K562 (cell line): Measurements from ENCODE around the gene TMED7. TPM values are rescaled to one million over a fixed set of nuclear protein-coding genes. Genes with fewer than 3 reads are reported as not detected.
A peak's percentile ranks its signal among the peaks of the same experiment; 100 is the strongest.

Source experiments
- ATAC-seq: fragments of 200-7000 bp; cut with Tn5 transposase; 3 replicates; pipeline ENCODE4 v1.9.1; 2020; ENCODE audit warnings: moderate library complexity
- Bru-seq: library from RNA; stranded (reverse); fragments of 400-500 nt; gene quantifications from one replicate; lab custom pipeline; 2021; lab: Mats Ljungman, UMichigan
- BruChase-seq, 2 experiments: library from RNA; stranded (reverse); fragments of 400-500 nt; gene quantifications; one replicate each; lab custom pipeline; 2021; lab: Mats Ljungman, UMichigan
- BruUV-seq: library from RNA; stranded (reverse); fragments of 400-500 nt; replicated peaks from 2 replicates; lab custom pipeline; 2021; lab: Mats Ljungman, UMichigan
- CTCF ChIA-PET: fragments of 300-600 bp; formaldehyde crosslinking; extraction: SDS; loops from one replicate; lab custom pipeline; 2021; ENCODE audit warnings: low intra/inter-chr PET ratio; lab: Yijun Ruan, JAX
- POLR2A ChIA-PET: fragments of 300-600, 350-650 bp; sonication (Branson Sonifier 250); formaldehyde crosslinking; extraction: SDS; loops from one replicate; lab custom pipeline; 2021; ENCODE audit warnings: antibody characterized with exemption, inconsistent platforms; lab: Yijun Ruan, JAX
- DNase-seq, 4 experiments: peaks; one replicate each; pipeline versions ENCODE4 v3.0.0 to v3.0.0-alpha.2; 2011 to 2018; ENCODE audit warnings: low spot score in 3 of 4, mixed read lengths in 3 of 4; ENCODE audit errors: extremely low read depth in 1 of 4
- FAIRE-seq: peaks from 2 replicates; lab custom pipeline; 2011; peaks lifted over from hg19 to GRCh38; lab: Jason Lieb, UNC
- H2AFZ ChIP-seq: 2 replicates; pipeline ENCODE4 v1.6.0; 2011; ENCODE audit warnings: low read depth, low read length, control low read depth, inconsistent platforms
- H3K27ac ChIP-seq: fragments of 200-600 bp; 3 replicates; pipeline ENCODE4 v1.8.0; 2011; ENCODE audit warnings: low read depth, mild to moderate bottlenecking, control low read depth, inconsistent platforms, low read length, moderate library complexity, mixed read lengths; ENCODE audit errors: extremely low read depth
- H3K27me3 ChIP-seq, 2 experiments: fragments of 300-600 bp in 1 of 2; 2 replicates in 1 of 2; 3 replicates in 1 of 2; pipeline versions ENCODE4 v1.6.0 to v1.8.0; 2011; ENCODE audit warnings: inconsistent platforms in 2 of 2, low read length in 2 of 2, mild to moderate bottlenecking in 1 of 2, mixed read lengths in 1 of 2, moderate library complexity in 1 of 2; ENCODE audit not compliant: control insufficient read depth in 2 of 2, insufficient read depth in 2 of 2
- H3K36me3 ChIP-seq: fragments of 300-600 bp; 3 replicates; pipeline ENCODE4 v1.8.0; 2011; ENCODE audit warnings: mild to moderate bottlenecking, low read length, inconsistent platforms; ENCODE audit not compliant: control insufficient read depth, insufficient read depth
- H3K4me1 ChIP-seq, 2 experiments: fragments of 200-600 bp in 1 of 2; replicated peaks in 1 of 2; 2 replicates in 1 of 2; 3 replicates in 1 of 2; pipeline versions ENCODE4 v1.5.1 to v1.8.0; 2011; ENCODE audit warnings: inconsistent platforms in 2 of 2, low read length in 2 of 2, mild to moderate bottlenecking in 1 of 2, mixed read lengths in 1 of 2, moderate library complexity in 1 of 2; ENCODE audit not compliant: control insufficient read depth in 2 of 2, insufficient read depth in 2 of 2
- H3K4me2 ChIP-seq: 2 replicates; pipeline ENCODE4 v1.6.1; 2011; ENCODE audit warnings: low read length, control low read depth, inconsistent platforms, mixed read lengths; ENCODE audit not compliant: insufficient read depth
- H3K4me3 ChIP-seq: fragments of 200-600 bp; sonication (generic), shearing (Covaris generic); 2 replicates; pipeline ENCODE4 v1.5.1; 2016; ENCODE audit warnings: control low read depth, inconsistent platforms
- H3K79me2 ChIP-seq: fragments of 200-600 bp; 3 replicates; pipeline ENCODE4 v1.8.0; 2011; ENCODE audit warnings: low read length, inconsistent platforms; ENCODE audit not compliant: control insufficient read depth, insufficient read depth
- H3K9ac ChIP-seq, 2 experiments: 2 replicates each; pipeline versions ENCODE4 v1.6.0 to v1.6.1; 2011; ENCODE audit warnings: low read depth in 2 of 2, low read length in 2 of 2, control low read depth in 1 of 2, inconsistent platforms in 1 of 2, mild to moderate bottlenecking in 1 of 2, mixed read lengths in 1 of 2; ENCODE audit not compliant: insufficient read depth in 1 of 2
- H3K9me1 ChIP-seq: one replicate; pipeline ENCODE4 v1.6.0; 2011; ENCODE audit warnings: inconsistent platforms, mild to moderate bottlenecking, low read length, moderate library complexity; ENCODE audit not compliant: control insufficient read depth, insufficient read depth
- H3K9me3 ChIP-seq: replicated peaks from 2 replicates; pipeline ENCODE4 v1.5.1; 2011; ENCODE audit warnings: low read depth, low read length, inconsistent platforms; ENCODE audit not compliant: control insufficient read depth, insufficient read depth
- H4K20me1 ChIP-seq: replicated peaks from 2 replicates; pipeline ENCODE4 v1.6.1; 2011; ENCODE audit warnings: low read length, inconsistent platforms, mixed read lengths; ENCODE audit not compliant: control insufficient read depth, insufficient read depth
- BCLAF1 ChIP-seq, 2 experiments: fragments of 450-650 bp in 1 of 2; IDR thresholded peaks; 2 replicates each; pipeline ENCODE4 v1.6.1; 2011 to 2017; ENCODE audit warnings: low read depth in 2 of 2, antibody characterized with exemption in 1 of 2, borderline replicate concordance in 1 of 2, low read length in 1 of 2, mild to moderate bottlenecking in 1 of 2, mixed read lengths in 1 of 2; ENCODE audit not compliant: control insufficient read depth in 1 of 2
- GTF2F1 ChIP-seq: IDR thresholded peaks from 2 replicates; pipeline ENCODE4 v1.6.1; 2011; ENCODE audit warnings: low read depth, low read length, improper control_type of control experiment
- HNRNPK ChIP-seq: fragments of 200-400 bp; formaldehyde crosslinking; IDR thresholded peaks from one replicate; pipeline ENCODE4 v1.6.1; 2018; ENCODE audit warnings: mild to moderate bottlenecking, low read depth, low read length; ENCODE audit not compliant: poor library complexity, severe bottlenecking
- SP1 ChIP-seq: sonication (generic); formaldehyde crosslinking; IDR thresholded peaks from 2 replicates; pipeline ENCODE4 v1.8.1; 2022; ENCODE audit warnings: mild to moderate bottlenecking, missing genetic modification reagents
- ZBTB8A ChIP-seq: fragments of 450-650 bp; IDR thresholded peaks from 2 replicates; pipeline ENCODE4 v1.6.1; 2018; ENCODE audit warnings: mild to moderate bottlenecking, moderate library complexity; ENCODE audit not compliant: partially characterized antibody
- ZNF717 ChIP-seq: fragments of 250-450 bp; sonication (Bioruptor Pico); IDR thresholded peaks from 2 replicates; pipeline ENCODE4 v1.5.0; 2021
- WGBS: fragments of 100-300 bp; shearing (Covaris generic); methylation state at CpG from one replicate; pipeline ENCODE4 v1.1.6; 2016; ENCODE audit warnings: low coverage, mixed read lengths; ENCODE audit not compliant: insufficient coverage; ENCODE audit errors: missing lambda C conversion rate; 5-methylcytosine and 5-hydroxymethylcytosine counted together
- in situ Hi-C: fragments of 300-500 bp; cut with MboI; formaldehyde crosslinking; loops from 4 replicates; pipeline ENCODE4 v1.15.0; 2018; ENCODE audit warnings: inconsistent platforms, mixed read lengths
- intact Hi-C: fragments of 100-400 bp; cut with micrococcal nuclease; formaldehyde crosslinking; loops from 2 replicates; pipeline ENCODE4 v1.14.2; 2022
- long read RNA-seq, 3 experiments: library from polyadenylated mRNA in 2 of 3; library from RNA in 1 of 3; unstranded in 2 of 3; stranded (forward) in 1 of 3; transcript quantifications; one replicate each; pipeline ENCODE4 v2.0.0, GENCODE V29; 2019 to 2022
- polyA minus RNA-seq, 3 experiments: library from RNA; depleted of rRNA, polyadenylated mRNA; stranded (reverse); fragments of >200 nt; gene quantifications; 2 replicates each; pipeline ENCODE4 v1.2.3, GENCODE V29; 2011
- polyA plus RNA-seq, 8 experiments: library from polyadenylated mRNA; depleted of rRNA in 4 of 8; stranded (reverse) in 5 of 8; unstranded in 3 of 8; fragments of >200 nt; fragmentation: Nextera tagmentation in 2 of 8; fragmentation: Illumina TruSeq in 1 of 8; extraction: Ambion mirVana in 2 of 8; extraction: Trizol in 1 of 8; gene quantifications; 2 replicates each; pipeline versions ENCODE4 v1.2.1 to v1.2.3, GENCODE V29; 2011 to 2014; ENCODE audit warnings: inconsistent platforms in 1 of 8, missing spikeins in 1 of 8
- total RNA-seq, 7 experiments: library from RNA; depleted of rRNA in 6 of 7; stranded (reverse); fragments of >200 nt in 6 of 7; fragmentation: Illumina TruSeq in 2 of 7; extraction: Trizol in 2 of 7; gene quantifications; 2 replicates each; pipeline versions ENCODE4 v1.2.1 to v1.2.3, GENCODE V29; 2011 to 2021; ENCODE audit warnings: low replicate concordance in 1 of 7
- TF ChIP-seq, protein P1 (sequence below): fragments of 250-450 bp; sonication (Bioruptor Pico); IDR thresholded peaks from 2 replicates; pipeline ENCODE4 v1.5.0; 2021

TMED7 gene
- total RNA-seq (2011; cell fraction: chromatin; rRNA removed; ENCODE audit: low replicate concordance): 21.4 and 62.0 TPM in 2 replicates
- total RNA-seq (2011; cell fraction: nucleolus; rRNA removed): 22.8 and 31.2 TPM in 2 replicates
- total RNA-seq (2011; cell fraction: nucleoplasm; rRNA removed): 53.7 and 91.9 TPM in 2 replicates
- 91.6 and 93.4 TPM in 2 replicates for total RNA-seq (2014; rRNA removed)
- 45.7 and 54.6 TPM in 2 replicates for total RNA-seq (2014; rRNA removed; fragmentation: Illumina TruSeq; extraction: Trizol)
- total RNA-seq (2015; rRNA removed; fragmentation: Illumina TruSeq; extraction: Trizol): 39.5 and 45.3 TPM in 2 replicates
- total RNA-seq (2021): 52.4 and 57.9 TPM in 2 replicates
- polyA plus RNA-seq (2011; rRNA removed): 37.2 and 41.2 TPM in 2 replicates
- polyA plus RNA-seq (2011; cell fraction: cytosol; rRNA removed): 26.0 and 113 TPM in 2 replicates
- polyA plus RNA-seq (2011; cell fraction: nucleus; rRNA removed): 9.5 and 12.7 TPM in 2 replicates
- polyA plus RNA-seq (2012): 21.7 and 33.5 TPM in 2 replicates
- polyA plus RNA-seq (2014; fragmentation: Illumina TruSeq; extraction: Trizol): 25.0 and 30.2 TPM in 2 replicates
- polyA plus RNA-seq (2014; fragmentation: Nextera tagmentation; extraction: Ambion mirVana): 10 to 100 TPM; 15.9 to 16.5 TPM
- 34.3 and 41.7 TPM in 2 replicates for polyA plus RNA-seq (2014; rRNA removed)
- 63.0 and 74.7 TPM in 2 replicates for polyA minus RNA-seq (2011; rRNA and poly(A)+ RNA removed)
- polyA minus RNA-seq (2011; cell fraction: cytosol; rRNA and poly(A)+ RNA removed): 26.1 and 47.5 TPM in 2 replicates
- 18.4 and 34.0 TPM in 2 replicates for polyA minus RNA-seq (2011; cell fraction: nucleus; rRNA and poly(A)+ RNA removed)
- percentile 93 among the genes with signal in this experiment for Bru-seq, nascent RNA
- percentile 99 among the genes with signal in this experiment for BruChase-seq, experiment 1, labeled RNA remaining after a 2-hour chase
- BruChase-seq, experiment 2, labeled RNA remaining after a 6-hour chase: percentile 99 among the genes with signal in this experiment
- long read RNA-seq, experiment 1, transcript TMED7-201 (3 exons, 3,757 nt): major isoform, 96 of 99 reads
- long read RNA-seq, experiment 1, partial matches to known transcripts: 2 of 99 reads
- long read RNA-seq, experiment 1, other reads (novel, unspliced or antisense): 1 of 99 reads
- long read RNA-seq, experiment 2, partial matches to known transcripts: 1 of 6 reads
- long read RNA-seq, experiment 2, other reads (novel, unspliced or antisense): 3 of 6 reads
- long read RNA-seq, experiment 3, transcript TMED7-201 (3 exons, 3,757 nt): major isoform, 16 of 16 reads
- long read RNA-seq, experiment 3, partial matches to known transcripts: 0 of 16 reads
- long read RNA-seq, experiment 3, other reads (novel, unspliced or antisense): 0 of 16 reads

DNA sequence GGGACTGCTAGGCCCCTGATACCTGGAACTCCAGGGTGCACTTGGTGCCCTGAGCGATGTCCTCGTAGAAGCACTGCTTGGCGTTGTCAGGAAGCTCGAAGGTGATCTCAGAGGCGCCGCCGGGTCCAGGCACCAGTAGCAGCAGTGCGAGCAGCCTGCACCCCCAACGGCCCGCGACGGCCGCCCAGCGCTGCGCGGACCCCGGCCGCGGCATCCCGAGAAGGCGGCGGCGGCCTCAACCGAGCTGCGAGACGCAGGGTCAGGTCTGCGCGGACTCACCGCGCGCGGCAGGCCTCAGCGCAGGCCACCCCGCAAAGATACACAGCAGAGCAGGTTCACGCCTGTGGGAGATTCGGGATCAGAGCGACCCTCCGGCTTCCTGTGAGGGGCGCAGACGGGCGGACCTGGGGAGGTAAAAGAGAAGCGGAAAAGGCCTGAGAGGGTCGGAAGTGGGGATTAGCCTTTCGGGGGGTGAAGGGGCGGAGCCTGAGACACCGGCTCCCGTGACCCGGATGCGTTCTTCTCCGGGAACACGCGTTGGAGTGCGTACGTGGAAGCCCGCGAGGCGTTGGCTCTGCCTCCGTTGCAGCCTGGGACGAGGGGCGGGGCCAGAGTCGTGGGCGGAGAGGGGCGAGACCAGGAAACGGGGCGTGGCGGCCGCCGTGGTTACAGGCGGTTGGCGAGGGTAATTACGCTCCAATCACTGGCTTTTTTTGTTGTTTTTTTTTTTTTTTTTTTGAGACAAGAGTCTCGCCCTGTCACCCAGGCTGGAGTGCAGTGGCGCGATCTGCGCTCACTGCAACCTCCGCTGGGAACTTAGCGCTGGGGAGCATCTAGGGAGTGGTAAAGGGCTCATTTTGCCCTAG is at the start of gene TMED7:
TMED7 (minus strand) TSS at position 458 of the 866 bp plus-strand sequence; CDS start at position 214, 244 bp downstream.
- ChIA-PET CTCF (interaction anchor here (0.6 kb wide), 1 partner anchor 431 kb away, joined by 3 read pairs; no protein-coding TSS in a partner anchor), POLR2A (interaction anchor here (0.6 to 1.7 kb wide), 5 partner anchors 9 to 417 kb away, joined by 3 to 11 read pairs (median 3); partner anchors contain the start of gene TICAM2)
- Histone ChIP-seq H3K9me3 (no peaks in the 10 kb centered on the region), H3K27ac (peak within 1 kb of the TSS; percentile 96), H3K9ac (peak within 1 kb of the TSS; percentile 97 to 98), H3K4me3 (peak within 1 kb of the TSS; percentile 95), H4K20me1 (peaks cover 16% of the 10 kb centered on the region), H3K27me3 (no peaks in the 10 kb centered on the region), H3K4me1 (peaks cover 9 to 19% of the 10 kb centered on the region in 2 experiments; a peak in 4 of 5 replicates), H3K9me1 (peaks cover 8% of the 10 kb centered on the region), H3K4me2 (peak within 1 kb of the TSS; percentile 96), H2AFZ (peak within 1 kb of the TSS; percentile 91), H3K79me2 (peaks cover 54% of the 10 kb centered on the region), H3K36me3 (peaks cover 33% of the 10 kb centered on the region)
- BruUV-seq: no TSS peak
- peak; percentile 91 for FAIRE-seq
- under 1% methylated on average over 46 of the region's 77 CpGs for WGBS
- peak; percentile 93 to 99 (median 93) for DNase-seq
- intact Hi-C loops: loop anchor here (5.0 kb wide), 1 partner anchor 84 kb away; the partner anchor contains the start of gene FEM1C
- in situ Hi-C loops: loop anchor here (5.0 kb wide), 2 partner anchors 211 to 446 kb away; no protein-coding TSS in a partner anchor
- ATAC-seq: peak; percentile 94
- TF ChIP-seq ZNF717 (CRISPR knock-in tag): no peak
- TF ChIP-seq HNRNPK: no peak
- TF ChIP-seq GTF2F1: no peak
- peak; percentile 80 for TF ChIP-seq SP1
- TF ChIP-seq BCLAF1 (IDR thresholded peaks at IDR 0.05; ENCODE audit: borderline replicate concordance in 1 of 2, control insufficient read depth in 1 of 2, low read depth in 2 of 2, low read length in 1 of 2): 0 out of 4 replicates have a peak, but pooled peaks of 1 of the 2 experiments have one; percentile 46
- TF ChIP-seq ZBTB8A: no peak
- TF ChIP-seq, protein P1, sequence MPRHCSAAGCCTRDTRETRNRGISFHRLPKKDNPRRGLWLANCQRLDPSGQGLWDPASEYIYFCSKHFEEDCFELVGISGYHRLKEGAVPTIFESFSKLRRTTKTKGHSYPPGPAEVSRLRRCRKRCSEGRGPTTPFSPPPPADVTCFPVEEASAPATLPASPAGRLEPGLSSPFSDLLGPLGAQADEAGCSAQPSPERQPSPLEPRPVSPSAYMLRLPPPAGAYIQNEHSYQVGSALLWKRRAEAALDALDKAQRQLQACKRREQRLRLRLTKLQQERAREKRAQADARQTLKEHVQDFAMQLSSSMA (CRISPR knock-in tag): no peak
